ENCODE measurements around the gene VAC14. TPM values are rescaled to one million over a fixed set of nuclear protein-coding genes. Genes with fewer than 3 reads are reported as not detected.

The VAC14 gene
- polyA plus RNA-seq, 1 donor from 2014 or later = 48.5 TPM

DNA sequence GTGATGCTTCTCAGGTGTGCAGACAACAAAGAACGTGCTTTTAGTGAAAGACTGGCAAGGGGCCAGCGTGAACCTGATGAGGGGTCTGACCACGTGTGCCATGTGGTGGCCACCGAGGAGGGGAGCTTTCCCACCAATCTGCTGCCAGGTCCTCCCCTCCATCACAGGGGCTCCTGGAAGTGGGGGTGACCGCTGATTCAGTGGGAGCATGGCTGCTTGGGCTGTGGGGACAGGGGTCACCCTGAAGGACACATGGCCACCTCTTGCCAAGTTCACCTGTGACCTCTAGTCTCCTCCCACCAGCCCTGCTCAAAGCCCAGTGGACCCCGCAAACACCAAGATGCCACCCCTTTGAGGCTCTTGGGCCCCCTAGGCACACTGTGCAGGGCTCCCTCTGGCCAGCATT, 77.2 kb downstream of the VAC14 start:
- Mint-ChIP-seq H3K27ac (peak overlapping the region in 1 of 3 donors; percentile 50), H3K27me3 (no peaks in the 10 kb centered on the region), H3K9me3 (no peaks in the 10 kb centered on the region), H3K4me1 (peaks cover 0 to 3% (median 0%) of the 10 kb centered on the region in 3 donors), H3K36me3 (peaks cover 27% of the 10 kb centered on the region), H3K4me3 (no peak overlapping the region)

DNA sequence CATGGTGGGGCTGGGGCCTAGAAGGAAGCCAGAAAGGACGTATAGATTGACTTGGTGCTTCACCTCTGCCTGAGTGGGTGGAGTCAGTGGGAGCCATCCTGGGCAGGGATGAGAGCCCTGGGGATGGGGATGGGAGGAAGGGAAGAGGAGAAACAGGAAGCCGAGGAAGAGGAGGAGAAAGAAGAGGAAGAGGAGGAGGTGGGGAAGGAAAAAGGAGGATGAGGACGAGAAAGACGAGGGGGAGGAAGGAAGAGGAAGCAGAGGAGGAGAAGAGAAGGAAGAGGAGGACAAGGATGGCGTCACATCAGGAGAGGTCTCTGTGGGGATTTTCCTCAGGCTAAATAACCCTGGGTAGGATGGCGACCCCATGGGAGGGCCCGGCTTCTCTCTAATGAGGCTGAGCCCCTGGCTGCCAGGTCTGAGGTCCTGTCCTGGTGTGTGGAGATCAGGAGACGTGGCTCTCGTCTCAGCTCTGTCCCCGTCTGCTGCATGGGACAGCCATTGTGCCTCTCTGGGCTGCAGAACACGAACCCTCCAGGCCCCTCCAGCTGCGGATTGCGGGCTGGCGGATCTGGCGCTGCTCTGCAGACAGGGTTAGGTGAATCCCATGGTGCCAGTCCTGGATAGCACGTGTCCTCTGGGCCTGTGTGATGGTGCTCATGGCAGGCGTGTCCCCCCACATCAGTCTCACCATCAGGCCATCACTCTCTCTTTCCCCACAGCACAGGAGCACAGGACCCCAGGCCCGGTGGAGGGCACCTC, 79.6 kb downstream of the VAC14 start:
- peaks cover 24% of the 10 kb centered on the region for H3K36me3 Mint-ChIP-seq
- no peaks in the 10 kb centered on the region for H3K27me3 Mint-ChIP-seq
- H3K9me3 Mint-ChIP-seq = no peaks in the 10 kb centered on the region
- no peak overlapping the region for H3K4me3 Mint-ChIP-seq
- no peak overlapping the region for H3K27ac Mint-ChIP-seq
- peaks cover 0 to 3% (median 0%) of the 10 kb centered on the region in 3 donors for H3K4me1 Mint-ChIP-seq

DNA sequence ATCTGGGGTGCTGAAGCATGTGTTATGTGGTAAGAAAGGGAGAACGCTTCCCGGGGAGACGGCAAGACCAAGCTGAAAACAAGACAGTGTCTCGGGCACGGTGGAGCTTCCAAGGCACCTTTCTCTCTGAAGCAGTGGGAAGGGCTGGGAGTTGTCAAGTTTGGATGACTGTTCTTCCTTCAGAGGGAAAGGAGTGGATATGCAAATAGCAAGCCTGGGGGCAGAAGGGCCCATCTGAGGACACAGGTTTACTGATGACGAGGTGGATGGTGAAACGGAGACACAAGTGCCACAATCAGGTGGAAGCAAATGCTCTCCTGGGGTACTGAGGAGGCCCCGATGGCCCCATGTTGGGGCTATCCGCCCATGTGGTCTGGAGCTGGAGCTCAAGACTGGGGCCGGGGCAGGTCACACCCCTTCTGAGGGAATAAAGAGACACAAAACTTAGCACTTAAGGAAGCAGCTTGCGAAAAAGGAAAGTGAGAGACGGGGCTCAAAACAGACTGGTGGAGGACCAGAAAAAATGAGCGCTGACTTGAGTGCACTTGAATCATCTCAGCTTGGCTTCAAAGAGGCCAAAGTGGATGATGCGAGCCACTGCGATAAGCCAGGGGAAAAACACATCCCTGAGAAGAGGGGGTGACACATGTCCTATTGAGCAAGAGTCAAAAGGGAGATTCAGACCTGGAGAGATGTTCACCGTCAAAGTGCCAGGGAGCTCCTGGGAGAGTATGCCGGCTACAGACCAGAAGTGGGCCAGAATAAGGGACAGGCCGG, 80.3 kb downstream of the VAC14 start:
- no peak overlapping the region for H3K27ac Mint-ChIP-seq
- no peak overlapping the region for H3K4me3 Mint-ChIP-seq
- H3K4me1 Mint-ChIP-seq = peaks cover 0 to 3% (median 0%) of the 10 kb centered on the region in 3 donors
- no peaks in the 10 kb centered on the region for H3K9me3 Mint-ChIP-seq
- H3K27me3 Mint-ChIP-seq = no peaks in the 10 kb centered on the region
- H3K36me3 Mint-ChIP-seq = peaks cover 24% of the 10 kb centered on the region

DNA sequence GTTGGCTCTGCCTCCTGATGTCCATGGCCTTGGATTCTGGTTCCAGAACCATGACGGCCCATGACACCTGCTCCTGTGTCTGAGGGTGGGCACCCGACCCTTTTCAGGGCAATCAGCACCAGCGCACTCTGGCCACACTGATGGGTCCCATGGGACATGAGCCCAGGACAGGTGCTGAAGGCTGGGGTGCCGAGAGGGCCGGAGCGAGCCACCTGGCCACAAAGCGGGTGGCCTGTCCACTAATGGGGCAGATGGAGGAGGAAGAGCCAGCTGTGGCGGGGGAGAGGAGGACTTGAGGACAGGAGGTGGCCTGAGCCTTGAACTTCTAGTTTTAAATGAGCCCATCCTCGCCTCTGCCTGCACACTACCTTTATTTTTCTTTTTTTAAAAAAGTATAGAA, 83.9 kb downstream of the VAC14 start:
- Mint-ChIP-seq H3K36me3 (peaks cover 20% of the 10 kb centered on the region), H3K4me1 (peaks cover 0 to 3% (median 0%) of the 10 kb centered on the region in 3 donors), H3K4me3 (no peak overlapping the region), H3K27me3 (no peaks in the 10 kb centered on the region), H3K27ac (no peak overlapping the region), H3K9me3 (no peaks in the 10 kb centered on the region)

DNA sequence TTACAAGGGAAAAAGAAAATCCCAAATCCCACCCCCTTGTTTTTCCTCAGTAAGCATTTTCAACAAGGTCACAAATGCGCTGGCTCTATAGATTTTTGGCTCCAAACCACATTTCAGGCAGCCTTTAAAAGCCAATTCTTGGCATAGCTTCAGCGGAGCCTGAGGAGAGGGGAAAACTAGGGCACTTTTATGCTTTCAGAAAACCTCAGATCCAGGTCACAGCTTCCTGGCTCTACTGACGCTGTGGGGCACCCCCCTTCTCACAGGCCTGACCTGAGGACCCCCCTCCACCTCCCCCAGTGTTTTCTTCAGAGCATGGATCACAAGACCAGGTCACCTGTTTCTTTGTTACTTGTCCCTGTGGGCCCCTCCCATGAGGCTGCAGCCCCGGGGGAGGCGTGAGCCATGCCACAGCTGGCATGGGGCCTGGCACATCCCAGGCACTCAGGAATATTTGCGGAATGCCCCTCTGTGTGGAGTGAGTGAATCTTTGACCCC, 85.0 kb downstream of the VAC14 start:
- Mint-ChIP-seq H3K27ac (no peak overlapping the region), H3K4me1 (peaks cover 0 to 3% (median 0%) of the 10 kb centered on the region in 3 donors), H3K4me3 (no peak overlapping the region), H3K27me3 (no peaks in the 10 kb centered on the region), H3K9me3 (no peaks in the 10 kb centered on the region), H3K36me3 (peaks cover 15% of the 10 kb centered on the region)

DNA sequence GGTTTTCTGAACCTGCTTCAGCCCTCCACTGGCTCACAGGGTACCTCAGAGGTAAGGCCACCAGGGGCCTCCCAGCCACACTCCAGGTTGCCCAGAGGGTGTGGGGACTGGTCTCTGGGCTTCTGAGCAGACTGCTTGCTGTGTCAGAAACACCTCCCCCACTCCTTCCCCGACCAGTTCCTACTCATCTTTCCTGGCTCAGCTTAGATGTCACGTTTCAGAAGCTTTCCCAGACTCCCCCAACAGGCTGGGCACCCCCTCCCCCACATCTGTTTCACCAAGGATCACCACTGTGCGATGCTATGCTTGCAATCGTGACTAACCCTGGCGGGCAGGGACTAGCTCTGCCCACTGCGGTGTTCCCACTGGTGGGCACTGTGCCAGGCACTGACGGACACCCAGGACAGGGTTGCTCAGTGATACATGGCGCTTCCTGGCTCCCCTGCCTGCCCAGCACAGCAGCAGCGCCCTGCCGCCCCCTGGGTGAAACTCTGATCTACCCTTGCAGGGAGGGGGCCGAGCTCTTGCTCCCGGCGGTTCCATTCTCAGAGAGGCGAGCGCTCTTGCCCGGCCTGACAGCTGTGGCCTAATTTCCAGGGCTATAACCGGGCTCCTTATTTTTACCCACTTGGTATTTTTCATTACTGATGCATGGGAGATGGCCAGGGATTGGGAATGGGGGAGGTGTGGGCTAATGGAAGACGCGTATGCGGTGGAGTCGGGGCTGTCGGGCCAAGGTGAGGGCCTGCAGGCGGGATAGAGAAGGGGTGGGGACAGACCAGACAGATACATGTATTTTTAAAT, 85.7 kb downstream of the VAC14 start:
- peaks cover 12% of the 10 kb centered on the region for H3K36me3 Mint-ChIP-seq
- H3K9me3 Mint-ChIP-seq = no peaks in the 10 kb centered on the region
- no peak overlapping the region for H3K27ac Mint-ChIP-seq
- H3K4me1 Mint-ChIP-seq = peaks cover 0 to 3% (median 0%) of the 10 kb centered on the region in 3 donors
- H3K27me3 Mint-ChIP-seq = no peaks in the 10 kb centered on the region
- no peak overlapping the region for H3K4me3 Mint-ChIP-seq

- Mint-ChIP-seq H3K4me3 (no peak overlapping the region), H3K9me3 (no peaks in the 10 kb centered on the region), H3K27me3 (no peaks in the 10 kb centered on the region), H3K27ac (no peak overlapping the region), H3K4me1 (peaks cover 0 to 3% (median 0%) of the 10 kb centered on the region in 3 donors), H3K36me3 (peaks cover 6% of the 10 kb centered on the region)
Measured at GRCh38 chr16:70714581-70715054, 86.3 kb downstream of the VAC14 start.

GRCh38 chr16:70713824-70714223, 87.1 kb downstream of the VAC14 start:
- Mint-ChIP-seq H3K27me3 (no peaks in the 10 kb centered on the region), H3K27ac (no peak overlapping the region), H3K9me3 (no peaks in the 10 kb centered on the region), H3K4me3 (no peak overlapping the region), H3K4me1 (no peaks in the 10 kb centered on the region), H3K36me3 (peaks cover 2% of the 10 kb centered on the region)

GRCh38 chr16:70713342-70713741, 87.6 kb downstream of the VAC14 start:
- peaks cover 2% of the 10 kb centered on the region for H3K36me3 Mint-ChIP-seq
- no peaks in the 10 kb centered on the region for H3K9me3 Mint-ChIP-seq
- H3K27me3 Mint-ChIP-seq = no peaks in the 10 kb centered on the region
- no peaks in the 10 kb centered on the region for H3K4me1 Mint-ChIP-seq
- H3K27ac Mint-ChIP-seq = no peak overlapping the region
- H3K4me3 Mint-ChIP-seq = no peak overlapping the region

- Mint-ChIP-seq H3K27me3 (no peaks in the 10 kb centered on the region), H3K27ac (no peak overlapping the region), H3K4me3 (no peak overlapping the region), H3K4me1 (no peaks in the 10 kb centered on the region), H3K9me3 (no peaks in the 10 kb centered on the region), H3K36me3 (peaks cover 4% of the 10 kb centered on the region)
Measured at GRCh38 chr16:70712942-70713341, 88.0 kb downstream of the VAC14 start.

DNA sequence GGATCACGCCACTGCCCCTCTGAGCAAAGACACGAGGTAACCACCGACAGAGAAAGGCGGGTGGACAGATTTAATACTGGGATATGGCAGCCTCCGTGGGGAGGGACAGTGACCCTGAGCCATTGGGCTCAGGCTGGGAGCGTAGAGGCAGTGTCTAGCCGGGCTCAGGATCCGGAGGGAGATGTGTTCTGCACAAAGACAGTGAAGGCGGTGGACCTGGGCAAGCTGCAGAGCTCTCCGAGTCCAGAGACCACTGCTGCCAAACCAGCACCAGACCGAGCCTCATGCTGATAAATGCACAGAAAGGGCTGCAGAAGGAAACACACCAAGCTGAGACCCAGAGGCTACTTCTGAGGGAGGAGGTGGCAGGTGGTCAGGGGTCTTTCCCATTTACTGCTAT, 88.6 kb downstream of the VAC14 start:
- H3K27me3 Mint-ChIP-seq = no peaks in the 10 kb centered on the region
- H3K36me3 Mint-ChIP-seq = peaks cover 4% of the 10 kb centered on the region
- H3K27ac Mint-ChIP-seq = no peak overlapping the region
- H3K4me3 Mint-ChIP-seq = no peak overlapping the region
- H3K4me1 Mint-ChIP-seq = no peaks in the 10 kb centered on the region
- H3K9me3 Mint-ChIP-seq = no peaks in the 10 kb centered on the region

- Mint-ChIP-seq H3K4me1 (no peaks in the 10 kb centered on the region), H3K27ac (peak overlapping the region in 1 of 3 donors; percentile 13), H3K27me3 (no peaks in the 10 kb centered on the region), H3K4me3 (no peak overlapping the region), H3K9me3 (no peaks in the 10 kb centered on the region), H3K36me3 (peaks cover 4% of the 10 kb centered on the region)
Measured at GRCh38 chr16:70711211-70712031, 89.5 kb downstream of the VAC14 start.

DNA sequence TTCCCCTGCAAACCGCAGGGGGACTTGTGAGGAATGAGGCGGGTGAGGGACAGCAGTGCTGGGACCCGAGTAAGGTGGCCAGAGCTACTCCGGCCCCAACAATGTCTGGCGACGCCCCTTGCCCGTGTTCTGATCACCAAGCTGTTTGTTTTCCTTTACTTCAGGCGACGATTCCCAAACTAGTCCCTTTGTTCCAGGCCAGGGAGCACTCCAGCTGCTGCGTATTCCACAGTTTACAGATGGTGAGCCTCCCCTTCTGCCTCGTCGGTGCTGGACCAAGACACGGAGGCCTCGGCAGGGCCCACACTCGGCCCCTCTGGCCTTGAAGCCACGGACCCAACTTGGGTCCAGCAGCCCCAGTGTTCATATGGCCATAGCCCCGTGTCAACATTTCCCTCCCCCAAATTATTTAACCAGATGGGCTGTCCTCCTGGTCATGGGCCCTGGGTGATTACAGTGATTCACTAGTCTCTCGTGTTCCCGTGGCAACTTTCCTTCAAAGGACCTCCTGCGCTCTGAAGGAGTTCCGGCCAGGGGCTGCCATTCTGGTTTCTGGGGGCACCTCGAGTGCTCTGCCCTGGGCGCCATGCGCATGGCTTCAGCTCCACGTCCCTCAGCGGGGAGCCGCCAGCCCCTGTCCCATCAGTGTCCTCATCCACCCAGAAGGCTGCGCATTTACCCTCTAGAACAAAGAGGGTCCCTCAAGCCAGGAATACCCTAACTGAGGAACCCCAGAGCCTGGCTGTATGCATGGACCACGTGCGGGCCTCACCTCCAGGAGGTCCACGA, 90.3 kb downstream of the VAC14 start:
- H3K27me3 Mint-ChIP-seq = no peaks in the 10 kb centered on the region
- no peak overlapping the region for H3K4me3 Mint-ChIP-seq
- H3K27ac Mint-ChIP-seq = no peak overlapping the region
- H3K4me1 Mint-ChIP-seq = no peaks in the 10 kb centered on the region
- H3K36me3 Mint-ChIP-seq = peaks cover 4% of the 10 kb centered on the region
- H3K9me3 Mint-ChIP-seq = no peaks in the 10 kb centered on the region

Measured in IgD-negative memory B cell (primary cell).